ENCODE results near the gene PRADC1. TPM values are rescaled to one million over a fixed set of nuclear protein-coding genes. Genes with fewer than 3 reads are reported as not detected.

PRADC1 gene
- total and polyA plus RNA-seq, 2 donors (not counting 3 experiments of a cell fraction or from before 2014, with no cell fraction given), result 19.6 to 32.7 TPM

- dilution Hi-C loops (cut with MboI; ENCODE audit: extremely low pct_ligation_motif_present, low sequenced_read_pairs), result no loop called here
- CTCF ChIA-PET, result interaction anchor here (1.1 to 1.7 kb wide), 3 partner anchors 10 to 365 kb away, joined by 3 to 6 read pairs (median 5); no protein-coding TSS in a partner anchor
- H3K9me1 ChIP-seq (replicated peaks; ENCODE audit: control insufficient read depth, extremely low read depth, insufficient read depth, low read length), result no peaks in the 10 kb centered on the region
- no peaks in the 10 kb centered on the region for H3K79me2 ChIP-seq (ENCODE audit: control insufficient read depth, insufficient read depth, low read length)
- no peak overlapping the region for H3K27ac ChIP-seq (ENCODE audit: insufficient read depth, low read depth, low read length)
- H3K9ac ChIP-seq (replicated peaks; ENCODE audit: extremely low read depth, insufficient read depth, low read length), result no peak overlapping the region
- no peaks in the 10 kb centered on the region for H4K20me1 ChIP-seq (replicated peaks; ENCODE audit: control insufficient read depth, extremely low read depth, insufficient read depth, low read length)
- no peaks in the 10 kb centered on the region for H3K9me3 ChIP-seq (replicated peaks; ENCODE audit: control insufficient read depth, insufficient read depth, low read length)
- no TSS peak for BruUV-seq (replicated peaks)
- H3K27me3 ChIP-seq (ENCODE audit: control insufficient read depth in 2 of 2, insufficient read depth in 2 of 2, low read length in 2 of 2), result no peaks in the 10 kb centered on the region
- POLR2A ChIA-PET, result no interaction called here
- TF ChIP-seq GATA2 (IDR thresholded peaks at IDR 0.05; ENCODE audit: insufficient read depth, insufficient read length, low read depth, low read length), result no peak
- TF ChIP-seq EZH2 (IDR thresholded peaks at IDR 0.05; ENCODE audit: borderline replicate concordance, low read depth, low read length, severe bottlenecking), result no peak
- no peak for TF ChIP-seq CTCF (IDR thresholded peaks at IDR 0.05; ENCODE audit: extremely low read depth in 1 of 2, insufficient read depth in 1 of 2, low read depth in 1 of 2, low read length in 2 of 2)
- TF ChIP-seq POLR2A (IDR thresholded peaks at IDR 0.05; ENCODE audit: low read depth, low read length), result no peak
- no peak for TF ChIP-seq FOS (IDR thresholded peaks at IDR 0.05; ENCODE audit: borderline replicate concordance, insufficient read depth, low read length)
- no peak for TF ChIP-seq JUN (IDR thresholded peaks at IDR 0.05; ENCODE audit: borderline replicate concordance, insufficient read depth, insufficient read length, low read depth)
- no peak overlapping the region for H2AFZ ChIP-seq (ENCODE audit: low read depth, low read length)
- DNase-seq (ENCODE audit: low read depth, low spot score) (no peak), FAIRE-seq (no peak)
- H3K4me3 ChIP-seq (replicated peaks in 1 of 3; ENCODE audit: insufficient read depth in 1 of 3, low read depth in 1 of 3, low read length in 3 of 3), result no peak overlapping the region
- intact Hi-C loops (cut with micrococcal nuclease), result no loop called here
- H3K4me2 ChIP-seq (ENCODE audit: insufficient read depth, low read length), result no peak overlapping the region
- no peaks in the 10 kb centered on the region for H3K4me1 ChIP-seq (ENCODE audit: control insufficient read depth, extremely low read depth, insufficient read depth, low read length)
- peaks cover 2 to 10% of the 10 kb centered on the region in 2 experiments for H3K36me3 ChIP-seq (ENCODE audit: control insufficient read depth in 2 of 2, extremely low read depth in 1 of 2, insufficient read depth in 2 of 2, low read length in 2 of 2)
These were observed 25.3 kb upstream of the PRADC1 start for GRCh38 chr2:73258186-73258912.
